Measurements from ENCODE around the gene FIGLA. TPM values are rescaled to one million over a fixed set of nuclear protein-coding genes. Genes with fewer than 3 reads are reported as not detected.
"Not testable (repeated sequence)": the region's sequence is repeated elsewhere in the genome, so short reads cannot be mapped to it uniquely, and the experiment has no call there.

Gene FIGLA
- total RNA-seq, 4 donors from 2014 or later, result not detected

DNA sequence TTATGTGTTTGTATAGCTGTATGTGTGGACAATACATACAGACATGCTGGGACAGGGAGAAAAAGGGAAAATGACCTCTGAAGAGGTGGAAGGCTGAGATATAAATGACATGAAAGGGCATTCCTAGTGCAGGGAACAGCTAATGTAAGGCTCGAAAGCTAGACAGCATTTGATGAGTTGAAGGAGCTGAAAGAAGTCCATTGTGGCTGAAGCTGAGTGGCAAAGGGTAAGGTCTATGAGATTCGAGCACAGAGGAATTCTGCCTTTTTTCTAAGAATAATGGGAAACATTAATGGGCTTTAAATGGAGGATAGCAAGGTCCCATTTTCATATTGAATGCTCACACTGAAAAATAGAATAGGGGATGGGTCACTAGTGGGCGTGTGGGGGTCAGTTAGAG, 46.0 kb downstream of the FIGLA start:
- TF ChIP-seq CTCF (IDR thresholded peaks at IDR 0.05), result no peak
- TF ChIP-seq POLR2A (IDR thresholded peaks at IDR 0.05), result no peak
- no peak for DNase-seq
- 83 to 85% methylated on average over 3 of the region's 3 CpGs for WGBS, 2 donors
- Histone ChIP-seq H3K9me3 (no peaks in the 10 kb centered on the region), H3K27me3 (no peaks in the 10 kb centered on the region), H3K36me3 (no peaks in the 10 kb centered on the region), H3K27ac (no peak overlapping the region), H3K4me3 (replicated peaks in 1 of 3) (no peak overlapping the region), H3K4me1 (peaks cover 0 to 5% of the 10 kb centered on the region in 2 donors)
- intact Hi-C loops (cut with DNase I), result no loop called here

GRCh38 chr2:70743677-70744076, 46.8 kb downstream of the FIGLA start:
- intact Hi-C loops (cut with DNase I), result no loop called here
- TF ChIP-seq CTCF (IDR thresholded peaks at IDR 0.05) (no peak), POLR2A (IDR thresholded peaks at IDR 0.05) (no peak)

GRCh38 chr2:70743068-70743467, 47.4 kb downstream of the FIGLA start:
- Histone ChIP-seq H3K36me3 (no peaks in the 10 kb centered on the region), H3K27ac (no peak overlapping the region), H3K4me1 (peaks cover 0 to 5% of the 10 kb centered on the region in 2 donors), H3K4me3 (replicated peaks in 1 of 3) (no peak overlapping the region), H3K27me3 (no peaks in the 10 kb centered on the region), H3K9me3 (no peaks in the 10 kb centered on the region)
- no peak for TF ChIP-seq POLR2A (IDR thresholded peaks at IDR 0.05)
- no peak for DNase-seq
- WGBS, 2 donors, result 91% methylated on average over 4 of the region's 4 CpGs
- intact Hi-C loops (cut with DNase I), result no loop called here

More at GRCh38 chr2:70743677-70744076, 46.8 kb downstream of the FIGLA start:
- Histone ChIP-seq H3K9me3 (no peaks in the 10 kb centered on the region), H3K27ac (no peak overlapping the region), H3K4me3 (replicated peaks in 1 of 3) (no peak overlapping the region), H3K4me1 (peaks cover 0 to 5% of the 10 kb centered on the region in 2 donors), H3K36me3 (no peaks in the 10 kb centered on the region), H3K27me3 (no peaks in the 10 kb centered on the region)
- DNase-seq, result no peak

- H3K4me1 ChIP-seq; DNase-seq; H3K27ac ChIP-seq; H3K9me3 ChIP-seq; H3K27me3 ChIP-seq; H3K36me3 ChIP-seq; H3K4me3 ChIP-seq (replicated peaks in 1 of 3); intact Hi-C loops (cut with DNase I): not testable (repeated sequence)
- WGBS, 2 donors, result 93 to 100% methylated on average over 1 of the region's 1 CpG
Measured at GRCh38 chr2:70739492-70739891, 51.0 kb downstream of the FIGLA start.

DNA sequence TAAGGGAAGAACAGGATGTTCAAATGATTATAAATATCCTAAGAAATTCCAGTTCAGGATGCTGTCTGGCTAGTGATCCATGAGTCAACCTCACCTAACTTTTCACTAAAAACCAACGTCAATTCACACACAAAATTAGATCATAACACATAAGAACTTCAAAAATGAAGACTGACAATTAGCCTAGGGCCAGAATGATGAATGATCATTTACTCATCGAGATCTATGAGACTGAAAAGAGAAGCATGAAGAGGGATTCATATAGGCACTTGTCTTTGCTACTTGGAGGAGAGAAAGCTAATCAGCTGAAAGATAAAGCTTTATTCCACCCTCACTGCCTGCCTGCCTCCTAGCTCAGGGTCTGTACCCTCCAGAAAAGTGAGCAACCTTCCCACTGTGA, 52.3 kb downstream of the FIGLA start:
- Histone ChIP-seq H3K27me3 (no peaks in the 10 kb centered on the region), H3K4me3 (replicated peaks in 1 of 3) (no peak overlapping the region), H3K9me3 (no peaks in the 10 kb centered on the region), H3K4me1 (no peaks in the 10 kb centered on the region), H3K27ac (no peak overlapping the region), H3K36me3 (no peaks in the 10 kb centered on the region)
- no peak for DNase-seq
- intact Hi-C loops (cut with DNase I), result no loop called here
- 81 to 88% methylated on average over 2 of the region's 2 CpGs for WGBS, 2 donors
- no peak for TF ChIP-seq CTCF (IDR thresholded peaks at IDR 0.05)
- no peak for TF ChIP-seq POLR2A (IDR thresholded peaks at IDR 0.05)

DNA sequence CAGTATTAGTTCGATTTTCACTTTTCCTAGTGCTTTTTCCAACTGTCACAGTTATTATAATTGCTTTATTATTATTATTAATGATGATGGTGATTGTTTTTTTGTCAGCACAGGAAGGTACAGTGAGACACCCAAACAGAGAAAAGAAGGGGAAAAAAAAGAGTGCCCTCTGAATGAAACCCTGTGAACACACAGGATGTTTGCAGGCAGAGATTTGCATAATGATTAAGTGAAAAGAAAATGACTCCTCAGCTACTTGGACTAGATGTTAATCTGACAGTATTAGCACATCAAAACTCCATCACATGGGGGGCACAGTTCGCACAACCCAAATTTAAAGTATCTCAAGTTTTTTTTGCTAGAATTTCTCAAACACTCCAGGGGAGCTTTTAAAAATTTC, 55.4 kb downstream of the FIGLA start:
- no peaks in the 10 kb centered on the region for H3K4me1 ChIP-seq
- H3K4me3 ChIP-seq (replicated peaks in 1 of 3), result no peak overlapping the region
- WGBS, 2 donors, result 65 to 70% methylated on average over 2 of the region's 2 CpGs
- TF ChIP-seq POLR2A (IDR thresholded peaks at IDR 0.05), result no peak
- no peak for TF ChIP-seq CTCF (IDR thresholded peaks at IDR 0.05)
- no peak overlapping the region for H3K27ac ChIP-seq
- no peaks in the 10 kb centered on the region for H3K27me3 ChIP-seq
- intact Hi-C loops (cut with DNase I), result no loop called here
- DNase-seq, result no peak
- H3K36me3 ChIP-seq, result no peaks in the 10 kb centered on the region
- no peaks in the 10 kb centered on the region for H3K9me3 ChIP-seq

All from thyroid gland (tissue), 4 donors.